ENCODE measurements around the gene PRKCE. TPM values are rescaled to one million over a fixed set of nuclear protein-coding genes. Genes with fewer than 3 reads are reported as not detected.

Gene PRKCE
- total RNA-seq, 1 experiment from 2014 or later: 14.0 TPM

DNA sequence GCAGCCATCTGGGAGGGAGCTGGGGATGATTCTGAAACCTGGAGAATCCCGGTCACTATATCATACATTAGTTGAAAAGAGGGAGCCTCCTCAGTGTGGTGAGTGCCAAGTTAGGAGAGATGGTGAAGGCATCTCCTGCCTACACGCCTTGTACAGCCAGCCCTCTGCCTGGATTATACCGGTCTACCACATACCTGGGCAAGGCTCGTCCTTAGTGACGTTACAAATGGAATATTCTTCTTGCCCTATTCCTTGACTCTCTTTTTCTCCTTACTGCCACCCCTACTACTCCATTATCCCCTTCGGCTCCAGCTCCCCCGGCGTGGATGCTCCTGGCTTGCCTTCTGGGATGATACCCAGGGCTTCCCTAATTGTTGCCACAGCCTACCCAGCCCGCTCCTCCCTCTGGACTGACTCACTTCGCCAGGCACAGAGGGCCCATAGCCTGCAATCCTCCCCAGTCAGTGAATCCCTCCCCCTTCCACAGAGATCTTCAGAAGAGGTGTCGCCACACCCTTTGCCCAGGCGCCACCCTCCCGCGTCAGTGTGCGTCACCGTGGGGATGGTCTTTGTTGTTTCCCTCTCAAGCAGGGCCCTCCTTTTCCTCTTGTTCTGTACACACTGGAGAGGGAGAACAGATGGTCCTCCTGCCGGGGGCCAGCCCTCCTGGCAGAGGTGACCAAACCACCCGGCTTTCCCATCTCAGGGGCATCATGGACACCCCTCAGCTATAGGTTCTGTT is 530.5 kb downstream of the PRKCE start:
- ATAC-seq (no peak), DNase-seq (ENCODE audit: low read depth, low spot score) (no peak)
- no peak for TF ChIP-seq POLR2AphosphoS5 (IDR thresholded peaks at IDR 0.05; ENCODE audit: low read depth, low read length)
- no peak for TF ChIP-seq TCF7L2 (IDR thresholded peaks at IDR 0.05; ENCODE audit: low read depth, low read length)
- TF ChIP-seq SIN3A (IDR thresholded peaks at IDR 0.05; ENCODE audit: borderline replicate concordance, insufficient read depth, low read depth, low read length): no peak
- TF ChIP-seq, protein P1, sequence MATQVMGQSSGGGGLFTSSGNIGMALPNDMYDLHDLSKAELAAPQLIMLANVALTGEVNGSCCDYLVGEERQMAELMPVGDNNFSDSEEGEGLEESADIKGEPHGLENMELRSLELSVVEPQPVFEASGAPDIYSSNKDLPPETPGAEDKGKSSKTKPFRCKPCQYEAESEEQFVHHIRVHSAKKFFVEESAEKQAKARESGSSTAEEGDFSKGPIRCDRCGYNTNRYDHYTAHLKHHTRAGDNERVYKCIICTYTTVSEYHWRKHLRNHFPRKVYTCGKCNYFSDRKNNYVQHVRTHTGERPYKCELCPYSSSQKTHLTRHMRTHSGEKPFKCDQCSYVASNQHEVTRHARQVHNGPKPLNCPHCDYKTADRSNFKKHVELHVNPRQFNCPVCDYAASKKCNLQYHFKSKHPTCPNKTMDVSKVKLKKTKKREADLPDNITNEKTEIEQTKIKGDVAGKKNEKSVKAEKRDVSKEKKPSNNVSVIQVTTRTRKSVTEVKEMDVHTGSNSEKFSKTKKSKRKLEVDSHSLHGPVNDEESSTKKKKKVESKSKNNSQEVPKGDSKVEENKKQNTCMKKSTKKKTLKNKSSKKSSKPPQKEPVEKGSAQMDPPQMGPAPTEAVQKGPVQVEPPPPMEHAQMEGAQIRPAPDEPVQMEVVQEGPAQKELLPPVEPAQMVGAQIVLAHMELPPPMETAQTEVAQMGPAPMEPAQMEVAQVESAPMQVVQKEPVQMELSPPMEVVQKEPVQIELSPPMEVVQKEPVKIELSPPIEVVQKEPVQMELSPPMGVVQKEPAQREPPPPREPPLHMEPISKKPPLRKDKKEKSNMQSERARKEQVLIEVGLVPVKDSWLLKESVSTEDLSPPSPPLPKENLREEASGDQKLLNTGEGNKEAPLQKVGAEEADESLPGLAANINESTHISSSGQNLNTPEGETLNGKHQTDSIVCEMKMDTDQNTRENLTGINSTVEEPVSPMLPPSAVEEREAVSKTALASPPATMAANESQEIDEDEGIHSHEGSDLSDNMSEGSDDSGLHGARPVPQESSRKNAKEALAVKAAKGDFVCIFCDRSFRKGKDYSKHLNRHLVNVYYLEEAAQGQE (IDR thresholded peaks at IDR 0.05; ENCODE audit: insufficient read depth in 1 of 2, low read depth in 2 of 2, low read length in 1 of 2): no peak
- TF ChIP-seq, protein P2, sequence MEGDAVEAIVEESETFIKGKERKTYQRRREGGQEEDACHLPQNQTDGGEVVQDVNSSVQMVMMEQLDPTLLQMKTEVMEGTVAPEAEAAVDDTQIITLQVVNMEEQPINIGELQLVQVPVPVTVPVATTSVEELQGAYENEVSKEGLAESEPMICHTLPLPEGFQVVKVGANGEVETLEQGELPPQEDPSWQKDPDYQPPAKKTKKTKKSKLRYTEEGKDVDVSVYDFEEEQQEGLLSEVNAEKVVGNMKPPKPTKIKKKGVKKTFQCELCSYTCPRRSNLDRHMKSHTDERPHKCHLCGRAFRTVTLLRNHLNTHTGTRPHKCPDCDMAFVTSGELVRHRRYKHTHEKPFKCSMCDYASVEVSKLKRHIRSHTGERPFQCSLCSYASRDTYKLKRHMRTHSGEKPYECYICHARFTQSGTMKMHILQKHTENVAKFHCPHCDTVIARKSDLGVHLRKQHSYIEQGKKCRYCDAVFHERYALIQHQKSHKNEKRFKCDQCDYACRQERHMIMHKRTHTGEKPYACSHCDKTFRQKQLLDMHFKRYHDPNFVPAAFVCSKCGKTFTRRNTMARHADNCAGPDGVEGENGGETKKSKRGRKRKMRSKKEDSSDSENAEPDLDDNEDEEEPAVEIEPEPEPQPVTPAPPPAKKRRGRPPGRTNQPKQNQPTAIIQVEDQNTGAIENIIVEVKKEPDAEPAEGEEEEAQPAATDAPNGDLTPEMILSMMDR (IDR thresholded peaks at IDR 0.05): no peak
- BruUV-seq (replicated peaks): no TSS peak
- CTCF ChIA-PET: no interaction called here
- intact Hi-C loops (cut with micrococcal nuclease; ENCODE audit: unreplicated experiment): no loop called here
- H3K27ac ChIP-seq (ENCODE audit: low read length): no peak overlapping the region
- POLR2A ChIA-PET: no interaction called here
- in situ Hi-C loops (cut with HindIII; ENCODE audit: low pct_unique_long_range_greater_than_20kb, low sequenced_read_pairs): no loop called here
- no peaks in the 10 kb centered on the region for H3K27me3 ChIP-seq (ENCODE audit: control insufficient read depth, insufficient read depth, low read length)
- H3K4me3 ChIP-seq (ENCODE audit: low read depth in 2 of 2, low read length in 2 of 2): no peak overlapping the region
- no peaks in the 10 kb centered on the region for H3K36me3 ChIP-seq (ENCODE audit: control insufficient read depth, insufficient read depth, low read length)
- no peaks in the 10 kb centered on the region for H3K9me3 ChIP-seq (ENCODE audit: control insufficient read depth, insufficient read depth, low read depth, low read length)
- 0 out of 2 replicates have a peak, but pooled peaks cover under 1% of the 10 kb centered on the region for H3K4me1 ChIP-seq (ENCODE audit: control insufficient read depth, insufficient read depth, low read length)

DNA sequence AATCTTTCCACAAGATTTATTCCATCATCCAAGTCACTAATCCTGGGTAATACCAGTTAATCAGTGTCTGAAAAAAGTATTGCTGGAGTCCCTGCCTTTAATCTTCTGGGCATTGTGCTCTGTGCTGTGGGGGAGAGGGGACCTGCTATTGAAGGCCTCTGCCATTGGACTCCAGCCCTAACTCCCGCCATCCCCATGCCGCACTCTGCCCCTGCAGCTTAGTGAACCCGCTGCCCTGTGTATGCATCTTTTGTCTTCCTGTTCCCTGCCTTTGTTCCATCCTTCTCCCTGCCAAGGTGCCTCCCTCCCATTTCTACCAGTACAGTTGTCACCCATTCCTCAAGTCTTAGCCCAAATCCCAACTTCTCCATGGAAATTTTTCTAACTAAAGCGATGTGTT is 532.0 kb downstream of the PRKCE start:
- Histone ChIP-seq H3K4me3 (ENCODE audit: low read depth in 2 of 2, low read length in 2 of 2) (no peak overlapping the region), H3K27ac (ENCODE audit: low read length) (no peak overlapping the region), H3K4me1 (ENCODE audit: control insufficient read depth, insufficient read depth, low read length) (0 out of 2 replicates have a peak, but pooled peaks cover 2% of the 10 kb centered on the region), H3K27me3 (ENCODE audit: control insufficient read depth, insufficient read depth, low read length) (no peaks in the 10 kb centered on the region), H3K9me3 (ENCODE audit: control insufficient read depth, insufficient read depth, low read depth, low read length) (no peaks in the 10 kb centered on the region), H3K36me3 (ENCODE audit: control insufficient read depth, insufficient read depth, low read length) (no peaks in the 10 kb centered on the region)
- TF ChIP-seq, protein P1 (IDR thresholded peaks at IDR 0.05; ENCODE audit: insufficient read depth in 1 of 2, low read depth in 2 of 2, low read length in 1 of 2): no peak
- TF ChIP-seq, protein P2 (IDR thresholded peaks at IDR 0.05): no peak
- TF ChIP-seq POLR2AphosphoS5 (IDR thresholded peaks at IDR 0.05; ENCODE audit: low read depth, low read length) (no peak), SIN3A (IDR thresholded peaks at IDR 0.05; ENCODE audit: borderline replicate concordance, insufficient read depth, low read depth, low read length) (no peak), TCF7L2 (IDR thresholded peaks at IDR 0.05; ENCODE audit: low read depth, low read length) (no peak)
- ChIA-PET POLR2A (no interaction called here), CTCF (no interaction called here)
- in situ Hi-C loops (cut with HindIII; ENCODE audit: low pct_unique_long_range_greater_than_20kb, low sequenced_read_pairs): no loop called here
- DNase-seq (ENCODE audit: low read depth, low spot score) (no peak), ATAC-seq (no peak)
- intact Hi-C loops (cut with micrococcal nuclease; ENCODE audit: unreplicated experiment): no loop called here
- BruUV-seq (replicated peaks): no TSS peak
